ENCODE data around the gene SESN3.
A peak's percentile ranks its signal among the peaks of the same experiment; 100 is the strongest.
"Not testable (repeated sequence)": the region's sequence is repeated elsewhere in the genome, so short reads cannot be mapped to it uniquely, and the experiment has no call there.

SESN3 gene

DNA sequence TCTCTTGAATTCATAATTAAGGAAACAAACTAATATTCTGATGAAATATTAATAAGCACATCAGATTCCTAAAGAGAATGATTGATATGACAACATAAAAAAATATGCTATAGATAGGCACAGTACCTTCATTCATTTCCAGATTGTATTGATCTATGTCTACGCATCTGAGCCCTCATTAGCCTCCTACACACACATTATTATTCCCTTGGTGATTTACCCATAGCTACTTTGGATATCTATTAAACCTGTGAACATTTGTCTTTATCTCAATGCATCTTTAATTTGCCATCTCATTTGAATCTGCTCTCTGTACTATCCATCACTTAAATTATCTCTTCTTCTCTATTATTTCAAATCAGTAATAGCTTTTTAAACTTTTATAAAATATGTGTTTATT, 18.4 kb downstream of the SESN3 start:
- DNase-seq = no peak

DNA sequence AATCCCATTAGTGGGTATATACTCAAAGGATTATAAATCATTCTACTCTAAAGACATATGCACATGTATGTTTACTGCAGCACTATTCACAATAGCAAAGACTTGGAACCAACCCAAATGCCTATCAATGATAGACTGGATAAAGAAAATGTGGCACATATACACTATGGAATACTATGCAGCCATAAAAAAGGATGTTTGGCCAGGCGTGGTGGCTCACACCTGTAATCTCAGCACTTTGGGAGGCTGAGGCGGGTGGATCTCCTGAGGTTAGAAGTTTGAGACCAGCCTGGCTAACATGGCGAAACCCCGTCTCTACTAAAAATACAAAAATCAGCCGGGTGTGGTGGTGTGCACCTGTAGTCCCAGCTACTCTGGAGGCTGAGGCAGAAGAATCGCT, 21.5 kb downstream of the SESN3 start:
- DNase-seq = not testable (repeated sequence)

DNA sequence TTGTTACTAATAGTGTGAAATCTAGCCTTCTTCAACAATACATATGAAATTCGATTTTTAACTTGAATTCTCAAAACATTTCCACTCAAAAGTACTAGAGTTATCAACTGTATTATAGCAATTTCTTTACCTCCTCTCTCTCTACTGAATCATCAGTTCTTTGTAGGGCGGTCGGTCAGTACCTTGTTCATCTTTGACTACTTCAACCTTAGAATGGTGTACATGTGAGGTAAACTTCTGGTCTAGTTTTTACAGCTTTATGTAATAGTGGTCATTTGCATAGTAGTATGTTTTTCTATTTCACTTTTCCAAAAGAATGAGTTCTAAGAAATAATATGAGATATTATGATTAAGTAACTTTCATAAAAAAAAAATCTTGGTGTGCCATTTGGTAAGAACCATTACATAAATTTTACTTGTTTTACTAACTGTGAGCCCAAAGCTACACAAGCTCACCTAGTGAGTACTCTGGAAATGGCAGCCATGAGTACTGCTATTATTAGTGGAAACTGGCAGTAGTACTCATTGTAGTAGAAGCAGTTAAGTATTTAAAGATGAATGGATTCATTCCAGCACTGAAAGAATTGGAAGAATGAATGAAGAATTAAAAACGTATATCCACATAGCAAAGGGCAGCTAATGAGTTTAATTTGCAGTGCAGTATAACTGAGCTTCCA, 30.1 kb downstream of the SESN3 start:
- no peak for DNase-seq

GRCh38 chr11:95195831-95196230, 35.2 kb downstream of the SESN3 start:
- DNase-seq = no peak

DNA sequence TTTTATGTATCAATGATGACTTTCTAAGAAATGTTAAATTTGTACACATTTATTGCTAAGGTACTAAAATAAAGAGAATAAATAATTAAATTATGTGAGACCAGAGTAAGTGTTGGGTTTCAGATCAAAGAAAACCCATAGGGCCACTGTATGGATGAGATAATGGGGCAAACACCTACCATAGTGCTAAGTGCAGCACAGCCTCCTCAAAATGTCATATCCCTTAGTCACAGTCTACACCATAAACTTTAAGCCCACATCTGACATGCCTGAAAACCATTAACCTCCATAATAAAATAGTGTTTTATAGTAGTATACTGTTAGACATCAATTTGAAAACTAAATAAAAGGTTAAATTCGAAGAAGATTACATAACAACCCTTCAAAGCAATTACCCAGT, 37.5 kb downstream of the SESN3 start:
- no peak for DNase-seq

GRCh38 chr11:95192717-95193116, 38.3 kb downstream of the SESN3 start:
- DNase-seq = no peak

DNA sequence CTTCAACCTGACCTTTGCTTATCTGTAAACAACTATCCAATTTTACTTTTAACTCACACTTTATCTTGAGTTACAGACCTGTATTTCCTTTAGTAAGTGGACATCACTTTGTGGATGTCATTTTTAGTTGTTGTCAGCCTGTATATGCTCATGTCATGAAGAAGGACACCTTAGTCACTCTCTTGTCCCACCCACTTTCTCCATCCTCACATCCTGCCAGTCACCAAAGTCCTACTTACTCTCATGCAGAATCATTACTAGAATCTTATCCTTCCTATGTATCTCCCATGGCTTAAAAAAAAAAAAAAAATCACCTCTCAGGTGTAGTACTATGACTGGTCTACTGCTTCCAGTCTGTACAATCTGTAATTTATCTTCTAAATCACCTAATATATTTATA, 43.3 kb downstream of the SESN3 start:
- no peak for DNase-seq

DNA sequence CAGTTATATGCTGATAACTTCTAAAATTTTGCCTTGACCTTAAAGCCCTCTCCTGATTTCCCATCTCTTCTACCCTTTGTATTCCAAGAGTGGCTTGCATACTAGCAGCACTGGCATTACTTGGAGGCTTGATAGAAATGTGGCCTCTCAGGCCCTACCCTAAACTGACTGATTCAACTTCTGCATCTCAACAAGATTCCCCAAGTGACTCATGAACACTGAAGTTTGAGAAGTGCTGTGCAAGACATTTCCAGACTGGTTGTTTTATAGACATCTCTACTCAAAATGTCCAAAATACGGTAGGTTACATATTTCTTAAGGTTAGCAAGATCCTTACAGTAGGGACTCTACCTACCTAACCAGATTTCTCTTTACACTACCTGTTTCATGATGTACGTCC, 48.6 kb downstream of the SESN3 start:
- no peak for DNase-seq

- DNase-seq = no peak
These were observed 55.1 kb downstream of the SESN3 start for GRCh38 chr11:95175818-95176380.

DNA sequence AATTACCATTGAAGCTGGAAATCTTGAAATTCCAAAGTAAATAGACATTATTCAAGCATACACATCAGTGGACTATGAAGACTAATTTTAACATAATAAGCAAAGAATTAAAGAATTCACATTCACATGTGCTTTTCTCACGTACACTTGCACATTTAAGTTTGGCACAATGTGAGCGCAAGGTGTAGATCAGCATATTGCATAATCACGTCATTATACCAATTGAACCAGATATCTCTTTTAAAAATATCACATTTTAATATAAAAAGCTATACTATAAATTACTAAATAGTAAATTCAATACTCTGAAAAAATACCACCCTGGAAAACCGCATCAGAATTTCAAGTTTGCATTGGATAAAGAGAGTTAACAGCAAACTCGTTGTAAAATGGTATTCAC, 60.7 kb downstream of the SESN3 start:
- no peak for DNase-seq

GRCh38 chr11:95166781-95167180, 64.2 kb downstream of the SESN3 start:
- DNase-seq = no peak

- DNase-seq = no peak
These were observed 65.4 kb downstream of the SESN3 start for GRCh38 chr11:95165638-95166037.

DNA sequence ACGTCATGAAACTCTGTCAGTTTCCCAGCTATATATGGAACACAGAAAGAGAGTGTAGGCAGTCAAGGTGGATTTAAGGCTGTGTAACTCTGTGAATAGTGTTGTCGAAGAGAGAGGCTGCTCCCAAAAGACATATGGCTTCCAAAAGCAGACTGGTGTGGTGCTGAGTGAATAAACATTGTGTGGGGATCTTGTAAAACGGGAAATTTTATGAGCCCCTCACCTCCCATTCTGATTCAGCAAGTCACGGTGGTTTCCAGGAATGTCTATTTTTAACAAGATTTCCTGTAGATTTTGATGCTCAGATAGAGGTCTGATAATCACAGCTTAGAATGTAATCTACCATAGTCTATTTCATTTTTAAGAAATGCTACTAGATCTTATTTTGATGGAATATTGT, 67.9 kb downstream of the SESN3 start:
- DNase-seq = no peak

DNA sequence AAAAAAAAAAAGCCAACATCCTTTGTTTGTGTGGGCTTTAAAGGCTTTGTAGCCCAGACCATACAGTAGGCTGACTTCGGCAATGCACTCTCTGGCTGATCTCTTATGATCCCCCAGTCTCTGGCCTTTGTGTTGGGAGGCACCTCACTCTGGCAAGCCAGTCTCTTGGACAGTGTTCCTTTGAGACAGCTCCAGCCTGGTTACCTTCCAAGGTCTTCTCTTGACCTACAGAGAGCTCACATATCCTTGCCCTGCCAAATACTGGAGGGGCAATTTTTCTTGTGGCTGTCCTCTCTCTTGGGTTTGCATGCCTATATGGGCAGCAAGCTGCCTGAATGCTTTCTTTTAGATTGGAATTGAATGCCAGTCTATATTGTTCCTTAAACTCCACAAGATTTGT, 69.8 kb downstream of the SESN3 start:
- DNase-seq = no peak

GRCh38 chr11:95157824-95158223, 73.2 kb downstream of the SESN3 start:
- no peak for DNase-seq

- DNase-seq = no peak
These were observed 74.0 kb downstream of the SESN3 start for GRCh38 chr11:95156916-95157541.

GRCh38 chr11:95156133-95156721, 74.8 kb downstream of the SESN3 start:
- DNase-seq = no peak

DNA sequence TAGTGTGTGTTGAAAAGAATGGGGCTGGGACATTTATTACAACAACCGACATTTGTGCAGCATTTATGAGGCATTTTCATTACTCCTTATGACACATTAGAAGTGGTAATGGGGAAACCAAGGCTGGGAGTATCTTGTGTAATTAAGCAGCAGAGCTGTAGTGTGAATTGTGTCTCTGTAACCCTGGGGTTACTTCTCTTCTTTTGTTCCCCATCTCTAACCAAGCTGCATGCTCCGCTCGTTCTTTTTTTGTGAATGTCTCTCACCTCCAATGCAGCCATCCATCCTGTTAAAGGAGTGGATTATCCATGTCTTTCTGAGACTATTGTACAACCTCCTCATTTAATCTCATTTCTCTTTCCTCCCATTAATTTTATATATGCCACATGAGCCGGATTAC, 75.6 kb downstream of the SESN3 start:
- DNase-seq = no peak

DNA sequence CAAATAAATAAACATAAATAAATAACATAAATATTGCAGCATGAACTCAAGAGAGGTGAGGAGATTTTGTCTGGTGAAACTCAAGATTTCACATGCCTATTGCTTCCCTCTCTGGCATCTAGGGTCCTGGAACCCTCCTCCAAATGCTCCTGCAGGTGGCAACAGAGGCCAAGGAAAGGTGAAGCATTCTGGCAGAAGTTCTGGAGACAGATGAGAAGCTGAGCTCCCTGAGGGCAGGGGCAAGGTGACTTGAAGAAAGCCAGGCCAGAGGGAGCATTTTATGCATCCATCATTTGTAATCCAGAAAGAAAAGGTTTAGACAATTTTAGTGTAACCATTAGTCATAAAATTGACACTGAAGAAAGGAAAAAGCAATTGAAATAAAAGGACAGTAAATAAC, 76.5 kb downstream of the SESN3 start:
- DNase-seq = peak; percentile 52

DNA sequence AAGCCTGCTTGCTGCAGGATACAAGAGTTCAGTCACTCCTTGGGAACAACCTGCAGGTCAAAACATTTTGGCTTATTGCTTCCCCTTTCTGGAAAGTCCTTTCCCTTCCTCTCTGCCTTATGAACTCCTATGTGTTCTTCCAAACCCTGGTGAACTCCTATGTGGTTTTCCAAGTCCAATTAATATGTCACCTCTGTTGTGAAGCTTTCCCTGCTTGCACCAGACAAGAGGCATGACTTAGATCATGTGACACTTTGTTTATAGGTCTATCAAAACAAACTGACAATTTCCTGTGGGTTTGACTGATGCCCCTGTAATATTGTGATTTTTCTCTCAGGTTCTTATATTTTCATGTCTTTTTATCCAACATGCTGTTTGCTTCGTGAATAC, 77.2 kb downstream of the SESN3 start:
- DNase-seq = no peak

DNA sequence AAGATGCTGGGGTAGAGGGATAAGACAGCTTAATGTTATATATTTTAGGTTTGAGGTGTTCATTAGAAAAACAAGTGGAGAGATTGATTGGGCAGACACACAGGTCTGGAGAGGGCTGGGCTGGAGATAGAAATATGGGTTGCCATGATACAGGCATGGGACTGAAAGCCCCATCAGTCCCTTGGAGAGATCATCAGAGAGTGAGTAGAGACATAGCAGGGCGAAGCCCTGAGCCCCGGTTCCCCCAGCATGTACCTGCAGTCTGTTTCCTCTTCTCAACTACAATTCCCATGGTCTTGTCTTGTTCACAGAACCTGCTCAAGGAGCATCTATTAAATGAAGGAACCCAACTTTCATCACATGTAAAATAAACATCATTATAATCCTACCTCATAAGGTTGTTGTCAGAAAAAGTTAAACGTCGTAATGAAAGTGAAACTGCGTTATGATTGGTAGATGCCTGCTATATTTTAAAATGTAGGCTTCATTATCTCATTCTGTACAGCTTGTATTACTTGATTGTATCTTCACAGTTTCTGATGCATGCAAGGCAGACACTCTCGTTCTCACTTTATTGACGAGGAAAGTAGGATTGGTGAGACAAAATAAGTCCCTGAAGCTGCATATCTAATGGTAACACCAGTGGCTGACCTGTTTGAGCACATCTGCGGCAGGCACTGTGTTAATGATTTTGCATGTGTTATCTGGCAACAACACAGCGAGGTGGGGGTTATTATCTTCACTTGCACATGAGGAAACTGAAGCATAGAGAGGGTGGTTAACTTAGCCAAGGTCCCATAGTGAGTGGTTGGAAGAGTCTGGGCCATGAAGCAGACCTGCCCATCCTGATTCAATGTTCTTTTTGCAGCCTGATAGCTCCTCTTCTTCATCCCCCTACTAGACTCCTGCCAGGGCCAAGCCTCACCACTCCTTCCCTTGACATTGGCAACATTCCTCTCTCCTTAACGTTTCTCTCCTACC, 77.8 kb downstream of the SESN3 start:
- DNase-seq = peak; percentile 15

GRCh38 chr11:95150956-95151684, 79.9 kb downstream of the SESN3 start:
- DNase-seq = peak; percentile 85

Data from activated effector memory CD4-positive, alpha-beta T cell treated with Interleukin-2 at 50 U/mL for 16 hours (primary cell).